ENCODE results near the gene CD96.
A peak's percentile ranks its signal among the peaks of the same experiment; 100 is the strongest.
"Not testable (repeated sequence)": the region's sequence is repeated elsewhere in the genome, so short reads cannot be mapped to it uniquely, and the experiment has no call there.

Gene CD96

GRCh38 chr3:111561902-111562301 is 19.9 kb downstream of the CD96 start:
- not testable (repeated sequence) for DNase-seq

DNA sequence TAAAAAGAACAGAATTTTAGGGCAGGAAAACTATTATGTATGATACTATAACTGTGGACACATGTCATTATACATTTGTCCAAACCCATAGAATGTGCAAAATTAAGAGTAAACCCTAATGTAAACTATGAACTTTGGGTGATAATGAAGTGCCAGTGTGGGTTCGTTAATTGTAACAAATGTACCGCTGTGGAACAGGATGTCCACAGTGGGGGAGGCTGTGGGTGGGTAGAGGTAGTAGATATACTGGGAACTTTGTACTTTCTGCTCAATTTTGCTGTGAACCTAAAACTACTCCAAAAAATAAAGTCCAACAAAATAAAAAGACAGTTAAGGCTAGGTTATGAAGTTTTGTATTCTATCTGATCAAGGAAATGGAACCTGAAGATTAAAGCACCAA is 24.8 kb downstream of the CD96 start:
- DNase-seq = no peak

DNA sequence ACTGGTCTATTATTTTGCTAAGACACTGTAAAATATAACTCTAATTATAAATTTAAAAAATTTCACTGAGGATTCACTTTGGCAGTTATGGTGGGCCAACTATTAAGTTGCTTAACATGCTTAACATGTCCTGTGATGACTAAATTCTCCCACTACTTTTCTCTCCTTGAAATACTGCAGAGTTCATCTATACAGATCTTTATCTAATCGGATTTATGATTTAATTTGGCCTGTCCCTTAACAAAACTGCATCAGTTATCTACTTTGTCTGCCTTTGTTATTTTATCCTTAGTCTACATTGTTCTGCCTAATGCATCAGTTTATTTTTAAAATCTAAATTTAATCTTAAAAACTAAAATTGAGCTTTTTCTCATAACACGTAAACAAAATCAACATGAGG is 26.4 kb downstream of the CD96 start:
- DNase-seq = no peak

DNA sequence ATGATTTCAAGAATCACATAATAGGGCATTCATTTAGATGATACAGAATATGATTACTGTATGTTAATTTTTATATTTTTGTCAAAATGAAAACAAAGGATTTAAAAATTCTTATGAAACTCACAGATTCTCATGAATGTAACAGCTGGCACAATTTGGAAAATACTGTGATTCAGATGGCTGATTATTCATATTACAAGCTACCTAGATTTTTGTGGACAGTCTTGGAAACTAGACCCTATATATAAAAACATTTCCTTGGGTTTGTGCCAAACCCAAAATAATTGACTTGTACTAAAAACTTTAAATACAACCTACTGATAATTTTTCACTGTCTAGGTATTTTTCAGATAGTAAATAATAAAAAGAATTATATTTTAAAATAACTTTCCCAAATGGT is 26.9 kb downstream of the CD96 start:
- no peak for DNase-seq

DNA sequence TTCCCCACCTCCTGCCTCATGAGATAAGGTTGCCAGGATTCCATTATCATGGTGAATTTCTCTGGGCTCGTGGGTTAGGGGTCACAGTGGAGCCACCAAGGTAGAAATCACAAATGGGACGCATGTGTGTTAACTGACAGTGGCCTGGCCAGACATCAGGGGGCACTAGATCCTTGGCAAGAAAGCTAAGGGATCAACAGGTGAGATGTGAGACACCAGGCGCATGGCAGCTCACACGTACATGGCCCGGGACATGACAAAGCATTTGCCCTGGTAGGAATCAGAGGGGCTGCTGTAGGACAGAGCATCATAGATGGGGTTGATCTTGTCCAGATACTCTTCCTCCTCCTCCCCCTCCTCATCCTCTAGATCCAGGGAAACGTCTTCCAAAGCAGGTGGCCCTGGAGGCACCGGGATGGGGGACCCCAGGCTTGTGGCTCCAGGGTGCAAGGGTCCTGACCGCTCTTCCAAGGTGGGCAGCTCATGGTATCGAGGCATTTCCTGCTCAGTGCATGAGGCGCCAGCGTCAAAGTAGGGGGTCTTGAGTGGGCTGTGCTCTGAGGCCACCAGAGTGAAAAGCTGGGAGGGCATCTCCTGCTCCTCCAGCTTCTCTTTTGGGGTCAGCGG is 28.5 kb downstream of the CD96 start:
- DNase-seq = no peak

DNA sequence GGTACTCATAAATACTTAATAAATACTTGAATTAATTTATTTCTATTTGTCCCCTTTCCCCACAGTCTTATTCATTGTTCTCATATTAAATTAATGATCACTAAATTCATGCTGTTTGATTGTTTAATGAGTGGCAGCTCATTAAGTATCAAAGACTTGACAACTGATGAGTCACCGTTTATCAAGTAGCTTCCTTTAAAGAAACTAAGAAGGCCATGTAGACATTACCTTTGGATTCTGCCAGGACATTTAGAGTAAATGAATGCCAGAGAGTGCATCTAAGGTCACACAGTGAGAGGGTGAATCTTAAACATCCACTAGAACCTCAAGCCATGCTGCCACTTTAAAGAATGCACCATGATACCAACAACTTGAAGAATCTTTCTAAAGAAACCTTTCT is 29.3 kb downstream of the CD96 start:
- DNase-seq = no peak

DNA sequence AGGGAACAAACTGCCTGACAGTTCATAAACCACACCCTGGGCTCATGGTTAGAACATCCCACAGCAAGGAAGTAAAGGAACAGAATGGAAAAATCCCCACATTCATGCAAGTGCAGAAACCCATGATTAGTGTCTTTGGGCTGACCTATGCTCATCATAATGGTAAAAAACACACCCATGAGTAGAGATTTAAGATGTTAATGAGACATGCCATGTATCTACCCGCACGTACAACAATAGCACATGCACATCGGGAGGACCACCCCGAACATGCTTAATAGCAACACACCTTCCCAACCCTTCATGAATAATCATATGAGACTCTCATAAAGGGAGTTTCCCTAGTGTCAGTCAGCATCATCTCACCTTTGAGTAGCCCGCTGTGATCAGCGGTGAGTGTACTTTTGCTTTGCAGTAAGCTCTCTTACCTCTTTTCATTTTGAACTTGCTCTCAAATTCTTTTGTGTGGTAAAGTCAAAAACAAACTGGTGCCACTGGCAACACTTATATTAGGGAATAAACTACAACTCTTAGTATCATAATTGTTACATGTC is 30.0 kb downstream of the CD96 start:
- DNase-seq = no peak

GRCh38 chr3:111577113-111577512 is 35.1 kb downstream of the CD96 start:
- DNase-seq = no peak

DNA sequence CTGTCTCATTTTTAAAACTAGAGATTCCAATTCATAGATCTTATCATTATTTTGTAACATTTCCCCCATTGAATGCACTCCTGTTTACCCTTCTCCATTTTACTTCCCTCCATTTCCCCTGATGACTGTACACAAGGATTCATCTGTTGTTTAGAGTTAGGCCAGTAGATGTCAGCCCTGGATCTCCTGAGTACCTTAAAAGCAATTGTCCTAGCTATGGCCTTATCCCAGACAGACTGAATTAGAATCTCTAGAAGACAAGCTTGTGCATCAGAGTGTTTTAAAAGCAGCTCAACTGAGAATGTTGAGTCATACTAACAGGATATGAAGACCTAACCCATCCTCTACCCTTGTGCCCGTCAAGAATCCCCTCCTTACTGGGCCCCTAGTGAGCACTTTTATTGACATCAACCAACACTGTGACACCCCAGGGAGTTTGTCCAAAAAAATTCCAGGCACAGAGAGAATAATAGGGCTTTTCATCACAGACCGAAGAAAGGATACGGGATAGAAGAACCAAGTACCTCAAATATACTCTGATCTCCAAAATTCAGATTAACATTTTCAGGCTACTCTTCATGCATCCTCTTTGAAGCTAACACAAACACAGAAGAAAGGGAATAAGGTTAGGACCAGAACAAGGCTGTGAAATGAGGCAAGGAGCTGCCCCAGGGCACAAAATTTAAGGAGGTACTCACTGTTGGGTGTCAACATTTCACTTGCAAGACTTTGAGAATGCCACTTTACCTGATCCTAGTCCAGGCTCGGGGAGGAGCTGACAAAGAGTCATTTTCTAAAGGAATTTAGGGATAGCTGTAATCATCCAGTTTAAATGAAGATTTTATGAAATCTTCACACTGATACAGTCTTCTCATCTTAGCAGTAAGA is 36.0 kb downstream of the CD96 start:
- peak in 1 of 5 donors; percentile 76 for DNase-seq

- DNase-seq = no peak
These were observed 36.9 kb downstream of the CD96 start for GRCh38 chr3:111578867-111579266.

- DNase-seq = no peak
These were observed 37.5 kb downstream of the CD96 start for GRCh38 chr3:111579495-111579894.

DNA sequence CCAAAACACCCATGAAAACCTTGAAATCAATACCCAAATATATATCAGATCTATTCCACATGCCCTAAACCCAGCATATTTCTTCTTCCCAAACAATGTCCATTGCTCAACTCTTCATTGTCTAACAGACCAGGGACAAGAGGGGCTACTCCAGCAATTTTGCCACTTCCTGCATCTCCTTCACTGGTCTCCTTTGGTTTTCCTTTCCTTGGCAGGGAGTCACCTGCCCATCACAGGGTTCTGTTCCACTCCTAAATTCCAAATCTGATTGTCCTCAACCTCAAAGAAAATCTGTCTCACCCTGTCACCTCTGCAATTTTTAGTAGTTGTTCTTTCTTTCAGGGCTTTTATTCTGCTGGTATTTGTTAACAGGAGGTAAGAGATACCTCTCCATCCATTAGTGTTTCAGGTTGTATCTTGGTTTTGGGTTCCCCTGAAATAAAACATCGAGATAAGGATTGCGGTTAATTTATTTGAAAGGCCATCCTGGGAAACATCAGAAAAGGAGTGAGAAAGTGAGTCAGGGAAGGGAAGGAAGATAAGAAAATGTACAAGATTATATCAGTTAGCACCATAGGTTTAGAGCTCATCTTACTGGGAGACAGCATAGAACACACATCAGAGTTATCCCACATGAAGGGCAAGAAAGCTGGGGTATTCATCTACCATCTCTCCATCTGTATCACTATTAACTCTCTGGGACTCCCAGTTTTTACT is 39.6 kb downstream of the CD96 start:
- DNase-seq = no peak

GRCh38 chr3:111582120-111582474 is 40.1 kb downstream of the CD96 start:
- DNase-seq = no peak

GRCh38 chr3:111584744-111585143 is 42.7 kb downstream of the CD96 start:
- DNase-seq = no peak

- DNase-seq = no peak
These were observed 43.2 kb downstream of the CD96 start for GRCh38 chr3:111585217-111585616.

DNA sequence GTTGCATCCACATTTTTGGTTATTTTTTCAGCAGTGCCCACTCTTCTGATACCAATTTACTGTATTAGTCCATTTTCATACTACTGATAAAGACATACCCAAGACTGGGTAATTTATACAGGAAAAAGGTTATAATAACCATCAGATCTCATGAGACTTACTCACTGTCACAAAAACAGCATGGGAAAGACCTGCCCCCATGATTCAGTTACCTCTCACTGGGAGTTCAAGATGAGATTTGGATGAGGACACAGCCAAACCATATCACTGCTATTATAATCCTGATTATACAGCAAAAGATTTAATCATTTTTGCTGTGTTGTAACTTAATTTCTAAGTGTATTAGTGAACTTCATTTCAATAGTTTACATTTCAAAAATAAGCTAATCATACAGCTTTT is 46.5 kb downstream of the CD96 start:
- no peak for DNase-seq

GRCh38 chr3:111589303-111590142 is 47.5 kb downstream of the CD96 start:
- DNase-seq = no peak

GRCh38 chr3:111590143-111590491 is 48.1 kb downstream of the CD96 start:
- DNase-seq = no peak

DNA sequence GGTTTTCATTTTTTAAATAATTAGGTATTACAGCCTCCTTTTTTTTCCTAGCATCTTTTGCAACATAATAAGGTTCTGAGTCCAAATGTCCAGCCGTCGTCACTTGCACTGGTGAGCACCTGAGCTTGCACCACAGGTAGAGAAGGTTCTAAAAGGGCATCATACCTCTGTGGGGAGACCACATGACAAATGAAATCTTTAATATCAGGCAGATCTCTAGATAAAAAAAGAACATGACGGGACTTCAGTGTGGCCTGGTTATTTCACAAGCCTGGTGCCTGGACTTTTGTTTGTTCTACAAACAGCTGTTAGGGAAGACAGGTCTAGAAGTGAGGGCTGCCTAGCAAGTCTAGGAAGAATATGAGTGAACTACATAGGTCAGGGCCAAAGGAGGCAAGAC is 49.6 kb downstream of the CD96 start:
- no peak for DNase-seq

- no peak for DNase-seq
These were observed 50.1 kb downstream of the CD96 start for GRCh38 chr3:111592143-111592542.

- DNase-seq = no peak
These were observed 50.9 kb downstream of the CD96 start for GRCh38 chr3:111592936-111593335.

DNA sequence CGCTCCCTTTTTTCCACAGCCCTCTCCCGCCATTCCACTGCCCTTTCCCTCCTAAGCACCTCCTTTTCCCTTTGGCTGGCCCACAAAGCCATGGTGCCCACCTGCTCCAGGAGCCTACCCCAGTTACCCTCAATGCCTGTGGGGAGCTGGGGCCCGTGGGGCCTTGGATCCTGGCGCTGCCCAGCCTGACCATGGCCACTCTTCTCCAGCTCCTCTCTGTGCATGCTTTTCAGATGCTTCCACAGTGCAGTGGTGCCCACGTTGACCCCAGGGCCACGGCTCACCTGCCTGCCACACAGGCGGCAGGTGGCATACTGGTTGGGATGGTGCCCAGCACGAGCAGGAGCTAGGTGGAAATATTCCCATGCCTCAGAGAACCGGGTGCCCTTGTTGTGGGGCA is 51.7 kb downstream of the CD96 start:
- no peak for DNase-seq

GRCh38 chr3:111594205-111594604 is 52.2 kb downstream of the CD96 start:
- no peak for DNase-seq

All from T-helper 1 cell (primary cell).